Liver (tissue), 9 donors: ENCODE measurements around the gene UNKL. TPM values are rescaled to one million over a fixed set of nuclear protein-coding genes. Genes with fewer than 3 reads are reported as not detected.

ENCODE experiments used
- DNase-seq: peaks from one replicate; pipeline ENCODE4 v3.0.0-alpha.2; 2017; ENCODE audit warnings: low spot score
- H3K27ac ChIP-seq, 2 donors: one replicate each; pipeline ENCODE4 v1.7.0; 2013; ENCODE audit warnings: inconsistent platforms in 2 of 2, low read length in 2 of 2, control low read depth in 1 of 2, low read depth in 1 of 2, mild to moderate bottlenecking in 1 of 2
- H3K27me3 ChIP-seq, 4 donors: one replicate each; pipeline versions ENCODE4 v1.6.1 to v1.7.0; 2013; ENCODE audit warnings: low read length in 3 of 4, inconsistent platforms in 1 of 4, mild to moderate bottlenecking in 1 of 4, moderate library complexity in 1 of 4; ENCODE audit not compliant: control insufficient read depth in 4 of 4, insufficient read depth in 4 of 4
- H3K36me3 ChIP-seq, 4 donors: one replicate each; pipeline versions ENCODE4 v1.6.1 to v1.7.0; 2013; ENCODE audit warnings: low read length in 3 of 4, mild to moderate bottlenecking in 3 of 4, low read depth in 1 of 4, moderate library complexity in 1 of 4; ENCODE audit not compliant: control insufficient read depth in 4 of 4, insufficient read depth in 3 of 4
- H3K4me1 ChIP-seq, 4 donors: one replicate each; pipeline versions ENCODE4 v1.6.1 to v1.7.0; 2013; ENCODE audit warnings: low read length in 3 of 4, mild to moderate bottlenecking in 3 of 4, moderate library complexity in 1 of 4; ENCODE audit not compliant: control insufficient read depth in 4 of 4, insufficient read depth in 4 of 4
- H3K4me3 ChIP-seq, 3 donors: one replicate each; pipeline versions ENCODE4 v1.6.1 to v1.7.0; 2013; ENCODE audit warnings: low read length in 3 of 3, control low read depth in 1 of 3, low read depth in 1 of 3, mild to moderate bottlenecking in 1 of 3
- H3K9ac ChIP-seq, 2 donors: one replicate each; pipeline ENCODE4 v1.7.0; 2013; ENCODE audit warnings: low read length in 2 of 2, mild to moderate bottlenecking in 2 of 2, moderate library complexity in 2 of 2, control low read depth in 1 of 2, low read depth in 1 of 2
- H3K9me3 ChIP-seq, 4 donors: one replicate each; pipeline versions ENCODE4 v1.6.1 to v1.7.0; 2013; ENCODE audit warnings: low read length in 3 of 4; ENCODE audit not compliant: control insufficient read depth in 4 of 4
- CTCF ChIP-seq: fragments of 150-350 bp; IDR thresholded peaks from 2 replicates; pipeline ENCODE4 v1.5.1; 2017; ENCODE audit warnings: improper control_type of control experiment, low read depth, low read length; ENCODE audit not compliant: missing input control
- EGR1 ChIP-seq, 2 donors: IDR thresholded peaks; 2 replicates each; pipeline ENCODE4 v1.6.1; 2016 to 2018; ENCODE audit warnings: antibody characterized with exemption in 2 of 2, low read depth in 2 of 2
- GABPA ChIP-seq, 2 donors: IDR thresholded peaks in 1 of 2; conservative IDR thresholded peaks in 1 of 2; 2 replicates each; pipeline ENCODE4 v1.6.1; 2016; ENCODE audit warnings: antibody characterized with exemption in 2 of 2, mild to moderate bottlenecking in 1 of 2, moderate library complexity in 1 of 2
- HNF4G ChIP-seq: IDR thresholded peaks from 2 replicates; pipeline ENCODE4 v1.6.1; 2016; ENCODE audit warnings: antibody characterized with exemption
- JUND ChIP-seq, 2 donors: IDR thresholded peaks; 2 replicates each; pipeline ENCODE4 v1.6.1; 2016; ENCODE audit warnings: antibody characterized with exemption in 2 of 2
- NR2F2 ChIP-seq: IDR thresholded peaks from 2 replicates; pipeline ENCODE4 v1.6.1; 2016; ENCODE audit warnings: antibody characterized with exemption
- SP1 ChIP-seq: IDR thresholded peaks from 2 replicates; pipeline ENCODE4 v1.6.1; 2018; ENCODE audit warnings: antibody characterized with exemption, mild to moderate bottlenecking
- YY1 ChIP-seq: IDR thresholded peaks from 2 replicates; pipeline ENCODE4 v1.6.1; 2016; ENCODE audit warnings: antibody characterized with exemption, mild to moderate bottlenecking
- WGBS: extraction: QIAGEN DNeasy Blood & Tissue Kit; methylation state at CpG from one replicate; pipeline ENCODE4 v1.1.7; 2013; 5-methylcytosine and 5-hydroxymethylcytosine counted together
- polyA plus RNA-seq, 2 donors: library from polyadenylated mRNA; stranded (reverse) in 1 of 2; unstranded in 1 of 2; fragments of 200-250 nt in 1 of 2; fragments of >200 nt in 1 of 2; fragmentation: Nextera tagmentation in 1 of 2; extraction: Ambion mirVana in 1 of 2; gene quantifications; one replicate each; pipeline versions ENCODE4 v1.2.1 to v1.2.3, GENCODE V29; 2013 to 2015
- total RNA-seq, 2 donors: library from RNA; depleted of rRNA; stranded (reverse); fragments of >200 nt; gene quantifications; one replicate each; pipeline ENCODE4 v1.2.3, GENCODE V29; 2014
- TF ChIP-seq, protein P1 (sequence below): IDR thresholded peaks from 2 replicates; pipeline ENCODE4 v1.6.1; 2016; ENCODE audit warnings: antibody characterized with exemption
- TF ChIP-seq, protein P2 (sequence below): IDR thresholded peaks from 2 replicates; pipeline ENCODE4 v1.6.1; 2016; ENCODE audit warnings: antibody characterized with exemption, mild to moderate bottlenecking
- donor health status: healthy.
- donor health status: healthy.
- donor health status: healthy.
- donor health status: healthy.
- donor health status: healthy.

Gene UNKL
- total and polyA plus RNA-seq, 4 donors = 3.5 to 14.7 (median 6.6) TPM

DNA sequence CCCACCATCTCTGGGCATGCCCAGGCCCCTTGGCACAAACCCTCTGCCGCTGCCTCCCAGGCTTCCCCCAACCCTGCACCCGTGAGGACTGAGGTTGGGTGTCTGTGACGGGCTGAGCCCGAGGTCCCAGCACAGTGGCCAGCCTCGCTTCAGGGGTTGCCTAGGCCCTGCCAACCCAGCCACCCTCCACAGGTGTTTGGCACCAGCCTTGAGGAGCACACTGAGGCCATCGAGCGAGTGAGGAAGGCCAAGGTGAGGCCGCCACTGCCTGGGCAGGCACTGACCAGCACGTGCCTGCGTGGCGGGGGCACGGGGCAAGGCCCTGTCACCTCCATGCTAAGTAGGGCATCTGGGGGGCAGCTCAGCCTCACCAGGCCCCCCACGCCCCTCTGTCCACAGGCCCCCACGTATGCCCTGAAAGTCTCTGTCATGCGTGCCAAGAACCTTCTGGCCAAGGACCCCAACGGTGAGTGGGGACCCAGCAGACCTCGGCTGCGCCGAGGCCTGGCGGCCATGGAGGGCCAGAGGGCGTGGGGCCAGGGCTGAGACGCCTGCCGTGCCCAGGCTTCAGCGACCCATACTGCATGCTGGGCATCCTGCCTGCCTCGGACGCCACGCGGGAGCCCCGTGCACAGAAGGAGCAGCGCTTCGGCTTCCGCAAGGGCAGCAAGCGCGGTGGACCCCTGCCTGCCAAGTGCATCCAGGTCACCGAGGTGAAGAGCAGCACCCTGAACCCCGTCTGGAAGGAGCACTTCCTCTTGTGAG is 73.6 kb downstream of the UNKL start (continued):
- TF ChIP-seq, protein P1, sequence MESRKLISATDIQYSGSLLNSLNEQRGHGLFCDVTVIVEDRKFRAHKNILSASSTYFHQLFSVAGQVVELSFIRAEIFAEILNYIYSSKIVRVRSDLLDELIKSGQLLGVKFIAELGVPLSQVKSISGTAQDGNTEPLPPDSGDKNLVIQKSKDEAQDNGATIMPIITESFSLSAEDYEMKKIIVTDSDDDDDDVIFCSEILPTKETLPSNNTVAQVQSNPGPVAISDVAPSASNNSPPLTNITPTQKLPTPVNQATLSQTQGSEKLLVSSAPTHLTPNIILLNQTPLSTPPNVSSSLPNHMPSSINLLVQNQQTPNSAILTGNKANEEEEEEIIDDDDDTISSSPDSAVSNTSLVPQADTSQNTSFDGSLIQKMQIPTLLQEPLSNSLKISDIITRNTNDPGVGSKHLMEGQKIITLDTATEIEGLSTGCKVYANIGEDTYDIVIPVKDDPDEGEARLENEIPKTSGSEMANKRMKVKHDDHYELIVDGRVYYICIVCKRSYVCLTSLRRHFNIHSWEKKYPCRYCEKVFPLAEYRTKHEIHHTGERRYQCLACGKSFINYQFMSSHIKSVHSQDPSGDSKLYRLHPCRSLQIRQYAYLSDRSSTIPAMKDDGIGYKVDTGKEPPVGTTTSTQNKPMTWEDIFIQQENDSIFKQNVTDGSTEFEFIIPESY = no peak

DNA sequence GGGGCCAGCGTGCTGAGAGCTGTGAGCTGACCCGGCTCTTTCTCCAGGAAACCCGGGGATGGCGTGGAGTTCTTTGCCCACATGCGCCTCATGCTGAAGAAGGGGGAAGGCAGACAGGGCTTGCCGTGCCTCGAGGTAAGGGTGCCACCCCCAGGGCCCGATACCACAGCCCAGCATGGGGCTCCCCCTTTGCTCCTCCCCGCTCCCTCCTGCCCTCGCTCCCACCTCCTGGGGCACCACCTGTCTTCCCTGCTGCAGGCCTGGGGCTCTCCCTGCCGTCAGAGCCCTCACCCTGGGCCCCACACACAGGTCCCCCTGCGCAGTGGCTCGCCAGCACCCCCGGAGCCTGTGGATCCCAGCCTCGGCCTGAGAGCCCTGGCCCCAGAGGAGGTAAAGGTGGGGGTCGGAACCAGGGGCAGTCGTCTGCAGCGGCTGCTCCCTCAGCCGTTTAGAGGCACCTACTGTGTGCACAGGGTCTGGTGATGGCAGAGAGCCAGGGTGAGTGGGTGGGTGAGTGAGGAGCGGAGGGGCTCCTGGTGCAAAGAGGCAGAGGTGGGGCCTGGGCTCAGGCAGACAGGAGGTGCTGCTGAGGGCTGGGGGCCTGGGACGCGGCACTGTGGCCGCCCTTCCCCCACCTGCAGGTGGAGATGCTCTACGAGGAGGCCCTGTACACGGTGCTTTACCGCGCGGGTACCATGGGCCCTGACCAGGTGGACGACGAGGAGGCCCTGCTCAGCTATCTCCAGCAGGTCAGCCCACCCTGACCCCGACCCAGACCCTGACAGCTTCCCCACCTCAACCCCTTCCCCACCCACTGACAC is 75.4 kb downstream of the UNKL start:
- WGBS = 71% methylated on average over 31 of the region's 31 CpGs
- DNase-seq = no peak

DNA sequence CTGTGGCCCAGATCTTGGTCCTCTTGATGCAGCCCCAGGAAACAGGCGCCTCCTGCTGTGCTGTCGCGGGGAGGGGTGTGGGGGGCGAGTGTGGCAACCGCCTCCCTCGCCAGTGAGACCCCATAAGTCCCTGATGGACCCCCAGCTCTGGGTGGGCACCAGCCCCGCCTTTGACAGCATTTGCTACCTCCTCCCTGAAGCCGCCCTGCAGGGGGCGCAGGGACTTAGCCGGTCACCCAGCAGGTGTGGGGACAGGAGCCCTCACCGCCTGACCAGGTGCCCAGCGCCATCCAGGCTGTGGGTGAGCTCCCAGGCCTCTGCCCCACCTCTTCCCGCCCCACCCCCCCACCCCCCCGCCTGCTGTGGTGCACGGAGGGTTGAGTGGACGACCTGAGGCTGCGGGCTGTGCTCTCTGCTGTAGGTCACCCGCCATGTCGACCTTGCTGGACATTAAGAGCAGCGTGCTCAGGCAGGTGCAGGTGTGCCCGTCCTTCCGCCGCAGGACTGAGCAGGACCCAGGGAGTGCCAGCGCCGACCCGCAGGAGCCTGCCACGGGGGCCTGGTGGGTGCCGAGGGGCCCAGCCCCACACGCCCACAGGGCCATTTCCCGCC is 76.3 kb downstream of the UNKL start:
- TF ChIP-seq EGR1 (IDR thresholded peaks at IDR 0.05; ENCODE audit: low read depth in 2 of 2) = no peak
- TF ChIP-seq YY1 = no peak
- TF ChIP-seq, protein P2, sequence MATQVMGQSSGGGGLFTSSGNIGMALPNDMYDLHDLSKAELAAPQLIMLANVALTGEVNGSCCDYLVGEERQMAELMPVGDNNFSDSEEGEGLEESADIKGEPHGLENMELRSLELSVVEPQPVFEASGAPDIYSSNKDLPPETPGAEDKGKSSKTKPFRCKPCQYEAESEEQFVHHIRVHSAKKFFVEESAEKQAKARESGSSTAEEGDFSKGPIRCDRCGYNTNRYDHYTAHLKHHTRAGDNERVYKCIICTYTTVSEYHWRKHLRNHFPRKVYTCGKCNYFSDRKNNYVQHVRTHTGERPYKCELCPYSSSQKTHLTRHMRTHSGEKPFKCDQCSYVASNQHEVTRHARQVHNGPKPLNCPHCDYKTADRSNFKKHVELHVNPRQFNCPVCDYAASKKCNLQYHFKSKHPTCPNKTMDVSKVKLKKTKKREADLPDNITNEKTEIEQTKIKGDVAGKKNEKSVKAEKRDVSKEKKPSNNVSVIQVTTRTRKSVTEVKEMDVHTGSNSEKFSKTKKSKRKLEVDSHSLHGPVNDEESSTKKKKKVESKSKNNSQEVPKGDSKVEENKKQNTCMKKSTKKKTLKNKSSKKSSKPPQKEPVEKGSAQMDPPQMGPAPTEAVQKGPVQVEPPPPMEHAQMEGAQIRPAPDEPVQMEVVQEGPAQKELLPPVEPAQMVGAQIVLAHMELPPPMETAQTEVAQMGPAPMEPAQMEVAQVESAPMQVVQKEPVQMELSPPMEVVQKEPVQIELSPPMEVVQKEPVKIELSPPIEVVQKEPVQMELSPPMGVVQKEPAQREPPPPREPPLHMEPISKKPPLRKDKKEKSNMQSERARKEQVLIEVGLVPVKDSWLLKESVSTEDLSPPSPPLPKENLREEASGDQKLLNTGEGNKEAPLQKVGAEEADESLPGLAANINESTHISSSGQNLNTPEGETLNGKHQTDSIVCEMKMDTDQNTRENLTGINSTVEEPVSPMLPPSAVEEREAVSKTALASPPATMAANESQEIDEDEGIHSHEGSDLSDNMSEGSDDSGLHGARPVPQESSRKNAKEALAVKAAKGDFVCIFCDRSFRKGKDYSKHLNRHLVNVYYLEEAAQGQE = no peak
- TF ChIP-seq JUND (IDR thresholded peaks at IDR 0.05) = no peak
- TF ChIP-seq GABPA (IDR thresholded peaks at IDR 0.05 in 1 of 2, conservative IDR thresholded peaks at IDR 0.05 in 1 of 2) = no peak
- TF ChIP-seq CTCF = peak; percentile 47
- no peak for TF ChIP-seq NR2F2
- no peak overlapping the region for H3K4me3 ChIP-seq
- WGBS = 48% methylated on average over 30 of the region's 30 CpGs
- no peak overlapping the region for H3K27ac ChIP-seq
- no peaks in the 10 kb centered on the region for H3K9me3 ChIP-seq
- peaks cover 4 to 12% (median 9%) of the 10 kb centered on the region in 4 donors for H3K4me1 ChIP-seq
- peaks cover 0 to 2% (median 0%) of the 10 kb centered on the region in 4 donors for H3K27me3 ChIP-seq
- no peak overlapping the region for H3K9ac ChIP-seq
- DNase-seq = peak; percentile 49
- H3K36me3 ChIP-seq = no peaks in the 10 kb centered on the region

More for the DNA sequence above, 75.4 kb downstream of the UNKL start:
- H3K4me1 ChIP-seq = peaks cover 6 to 17% (median 14%) of the 10 kb centered on the region in 4 donors
- H3K27ac ChIP-seq = no peak overlapping the region
- H3K27me3 ChIP-seq = peaks cover 0 to under 1% (median 0%) of the 10 kb centered on the region in 4 donors
- no peak overlapping the region for H3K4me3 ChIP-seq
- H3K36me3 ChIP-seq = no peaks in the 10 kb centered on the region
- TF ChIP-seq HNF4G (no peak), YY1 (no peak), JUND (IDR thresholded peaks at IDR 0.05) (no peak), SP1 (no peak)
- H3K9ac ChIP-seq = no peak overlapping the region
- no peaks in the 10 kb centered on the region for H3K9me3 ChIP-seq
